Measurements from ENCODE around the gene PTPRCAP.

Gene PTPRCAP

GRCh38 chr11:67417425-67417824, 20.1 kb downstream of the PTPRCAP start:
- DNase-seq (ENCODE audit: low read depth): no peak
- in situ Hi-C loops (cut with HindIII; ENCODE audit: low sequenced_read_pairs): no loop called here
- H3K4me3 ChIP-seq (ENCODE audit: low read depth, low read length): no peak overlapping the region
- TF ChIP-seq, protein P1, sequence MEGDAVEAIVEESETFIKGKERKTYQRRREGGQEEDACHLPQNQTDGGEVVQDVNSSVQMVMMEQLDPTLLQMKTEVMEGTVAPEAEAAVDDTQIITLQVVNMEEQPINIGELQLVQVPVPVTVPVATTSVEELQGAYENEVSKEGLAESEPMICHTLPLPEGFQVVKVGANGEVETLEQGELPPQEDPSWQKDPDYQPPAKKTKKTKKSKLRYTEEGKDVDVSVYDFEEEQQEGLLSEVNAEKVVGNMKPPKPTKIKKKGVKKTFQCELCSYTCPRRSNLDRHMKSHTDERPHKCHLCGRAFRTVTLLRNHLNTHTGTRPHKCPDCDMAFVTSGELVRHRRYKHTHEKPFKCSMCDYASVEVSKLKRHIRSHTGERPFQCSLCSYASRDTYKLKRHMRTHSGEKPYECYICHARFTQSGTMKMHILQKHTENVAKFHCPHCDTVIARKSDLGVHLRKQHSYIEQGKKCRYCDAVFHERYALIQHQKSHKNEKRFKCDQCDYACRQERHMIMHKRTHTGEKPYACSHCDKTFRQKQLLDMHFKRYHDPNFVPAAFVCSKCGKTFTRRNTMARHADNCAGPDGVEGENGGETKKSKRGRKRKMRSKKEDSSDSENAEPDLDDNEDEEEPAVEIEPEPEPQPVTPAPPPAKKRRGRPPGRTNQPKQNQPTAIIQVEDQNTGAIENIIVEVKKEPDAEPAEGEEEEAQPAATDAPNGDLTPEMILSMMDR (IDR thresholded peaks at IDR 0.05; ENCODE audit: low read depth, low read length, missing control alignments): no peak

DNA sequence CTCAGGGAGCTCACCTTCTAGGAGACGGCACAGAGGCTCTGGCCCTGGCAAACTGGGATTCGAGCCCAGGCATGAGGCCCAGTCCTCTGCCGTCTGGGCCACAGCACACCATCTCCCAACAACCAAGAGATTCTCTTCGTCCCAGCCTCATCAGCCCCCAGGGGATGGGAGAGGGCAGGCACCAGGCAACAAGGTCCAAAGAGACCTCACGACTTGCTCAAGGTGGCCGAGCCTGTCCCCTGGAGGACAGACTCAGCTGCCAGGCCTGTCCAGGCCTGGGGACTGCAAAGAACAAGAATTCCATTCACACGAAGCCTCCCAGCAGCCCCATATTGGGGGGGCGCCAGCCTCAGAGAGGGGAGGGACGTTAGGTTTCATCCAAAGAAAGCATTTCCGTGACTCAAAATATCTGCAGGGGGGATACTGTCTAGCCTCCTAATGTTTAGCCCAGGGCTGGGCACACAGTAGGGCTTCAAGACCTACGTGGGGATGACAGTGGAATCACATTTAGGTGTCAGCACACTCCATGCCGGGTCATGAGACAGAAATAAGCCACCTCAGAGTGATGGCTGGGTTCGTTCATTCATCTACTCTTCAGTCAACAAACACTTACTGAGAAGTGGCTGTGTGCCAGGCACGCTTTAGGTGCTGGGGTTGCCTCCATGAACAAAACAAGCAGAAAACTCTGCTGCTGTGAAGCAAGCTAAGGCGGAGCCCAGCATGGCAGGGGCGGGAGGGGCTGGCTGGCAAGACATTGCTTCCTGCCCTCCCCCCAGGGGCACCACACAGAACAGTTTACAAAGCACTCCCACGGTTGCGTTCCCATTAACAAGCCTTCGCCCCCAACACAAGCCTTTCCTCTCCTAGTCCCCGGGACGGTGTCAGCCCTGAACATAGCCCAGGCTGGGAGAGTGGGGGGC, 20.8 kb downstream of the PTPRCAP start:
- in situ Hi-C loops (cut with HindIII; ENCODE audit: low sequenced_read_pairs): no loop called here
- DNase-seq (ENCODE audit: low read depth): no peak
- H3K4me3 ChIP-seq (ENCODE audit: low read depth, low read length): no peak overlapping the region
- TF ChIP-seq, protein P1 (IDR thresholded peaks at IDR 0.05; ENCODE audit: low read depth, low read length, missing control alignments): no peak

GRCh38 chr11:67415501-67416304, 21.8 kb downstream of the PTPRCAP start, which contains the start of gene CARNS1:
Gene CARNS1 (plus strand): TSS chr11:67415678. CDS start chr11:67416200, 522 bp downstream.
- in situ Hi-C loops (cut with HindIII; ENCODE audit: low sequenced_read_pairs): no loop called here
- DNase-seq (ENCODE audit: low read depth): no peak
- TF ChIP-seq, protein P1 (IDR thresholded peaks at IDR 0.05; ENCODE audit: low read depth, low read length, missing control alignments): no peak
- H3K4me3 ChIP-seq (ENCODE audit: low read depth, low read length): no peak within 1 kb of the TSS

DNA sequence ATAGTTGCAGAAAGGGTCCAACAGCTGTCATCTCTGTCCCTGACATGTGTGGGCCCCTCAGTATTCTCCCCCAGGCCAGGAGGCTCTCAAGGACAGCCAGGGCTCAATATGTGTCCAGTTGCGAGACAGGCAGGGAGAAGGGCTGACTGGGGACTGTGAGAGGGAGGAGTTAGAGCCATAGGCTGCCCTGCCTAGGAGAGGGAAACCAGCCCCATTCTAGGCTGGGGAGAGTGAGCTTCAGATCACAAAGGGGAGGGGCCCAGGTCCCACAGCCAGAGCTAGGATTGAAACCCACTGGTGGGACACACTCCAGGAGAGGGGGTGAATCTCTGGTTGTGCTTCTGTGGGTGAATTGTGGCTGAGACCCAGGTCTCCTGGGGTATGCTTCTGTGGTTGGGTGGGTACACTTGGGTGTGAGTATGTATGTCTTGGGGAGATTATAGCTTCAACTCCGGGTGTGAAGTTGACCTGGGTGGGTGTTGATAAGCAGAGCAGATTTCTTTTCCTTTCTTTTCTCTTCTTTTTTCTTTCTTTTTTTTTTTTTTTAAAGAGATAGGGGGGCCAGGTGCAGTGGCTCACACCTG, 24.1 kb downstream of the PTPRCAP start:
- no peak overlapping the region for H3K4me3 ChIP-seq (ENCODE audit: low read depth, low read length)
- in situ Hi-C loops (cut with HindIII; ENCODE audit: low sequenced_read_pairs): no loop called here
- DNase-seq (ENCODE audit: low read depth): no peak
- TF ChIP-seq, protein P1 (IDR thresholded peaks at IDR 0.05; ENCODE audit: low read depth, low read length, missing control alignments): no peak

DNA sequence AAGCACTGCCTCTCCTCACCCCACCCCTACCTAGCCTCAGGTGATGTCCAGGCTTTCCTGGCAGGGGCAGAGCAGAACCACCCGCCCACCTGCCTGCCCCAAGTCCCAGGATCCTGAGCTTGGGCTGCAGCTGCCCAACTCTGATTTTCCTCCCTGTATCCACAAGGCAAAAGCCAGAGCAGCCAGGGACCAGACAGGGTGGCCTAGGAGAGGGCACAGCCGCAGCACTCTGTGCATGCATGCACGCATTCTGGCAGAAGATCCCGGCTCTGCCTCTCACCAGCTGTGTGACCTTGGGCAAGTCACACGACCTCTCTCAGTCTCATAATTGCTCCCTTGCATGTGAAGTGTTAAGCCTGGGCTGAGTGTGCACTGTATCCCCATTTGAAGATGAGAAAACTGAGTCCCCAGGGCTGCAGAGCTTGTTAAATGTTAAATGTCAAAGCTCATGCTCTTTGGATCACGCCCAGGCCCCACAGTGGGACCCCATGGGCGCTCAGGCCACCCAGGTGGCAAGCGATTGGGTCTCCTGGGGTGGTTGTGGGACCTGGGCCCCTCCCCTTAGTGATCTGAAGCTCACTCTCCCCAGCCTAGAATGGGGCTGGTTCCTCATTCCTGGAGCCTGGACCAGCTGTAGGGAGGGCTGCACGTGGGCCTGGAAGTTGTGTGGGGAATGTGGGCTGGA, 24.8 kb downstream of the PTPRCAP start:
- in situ Hi-C loops (cut with HindIII; ENCODE audit: low sequenced_read_pairs): no loop called here
- H3K4me3 ChIP-seq (ENCODE audit: low read depth, low read length): no peak overlapping the region
- TF ChIP-seq, protein P1 (IDR thresholded peaks at IDR 0.05; ENCODE audit: low read depth, low read length, missing control alignments): no peak
- DNase-seq (ENCODE audit: low read depth): no peak

GRCh38 chr11:67411785-67412152, 25.7 kb downstream of the PTPRCAP start:
- TF ChIP-seq, protein P1 (IDR thresholded peaks at IDR 0.05; ENCODE audit: low read depth, low read length, missing control alignments): no peak
- in situ Hi-C loops (cut with HindIII; ENCODE audit: low sequenced_read_pairs): no loop called here
- DNase-seq (ENCODE audit: low read depth): no peak
- H3K4me3 ChIP-seq (ENCODE audit: low read depth, low read length): no peak overlapping the region
